T-helper 22 cell (primary cell): ENCODE results near the gene PGP.

ENCODE experiments used
- DNase-seq: peaks from one replicate; pipeline ENCODE4 v3.0.0-alpha.2; 2020; ENCODE audit warnings: low read depth

The PGP gene

GRCh38 chr16:2198283-2198682 lies 16.4 kb downstream of the PGP start:
- no peak for DNase-seq

- DNase-seq, result no peak
Measured at GRCh38 chr16:2197765-2198164, 16.9 kb downstream of the PGP start.

DNA sequence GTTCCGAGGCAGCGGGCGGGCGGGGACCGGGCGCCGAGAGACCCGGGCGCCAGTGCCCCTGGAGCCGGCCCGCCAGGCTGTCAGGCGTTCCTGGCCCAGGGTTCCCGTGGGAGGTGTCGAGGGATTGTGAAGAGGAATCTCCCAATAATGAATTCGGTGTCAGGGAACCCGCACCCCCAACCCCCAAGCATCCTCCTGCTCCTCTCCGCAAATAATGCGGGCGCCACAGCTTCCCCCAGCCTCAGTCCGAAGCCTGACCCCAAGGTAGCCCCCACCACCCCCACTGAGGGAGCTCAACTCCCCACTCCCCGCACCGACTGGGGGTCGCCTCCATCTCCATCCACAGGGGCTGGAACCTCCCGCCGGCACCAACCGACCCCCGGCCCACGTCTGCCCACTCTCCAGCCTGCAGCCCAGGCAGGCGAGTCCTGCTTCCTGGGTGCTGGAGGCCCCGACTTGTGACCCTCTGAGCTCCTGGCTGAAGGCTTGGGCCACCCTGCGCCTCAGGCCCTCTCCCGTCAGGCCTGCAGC lies 17.6 kb downstream of the PGP start:
- DNase-seq, result no peak

DNA sequence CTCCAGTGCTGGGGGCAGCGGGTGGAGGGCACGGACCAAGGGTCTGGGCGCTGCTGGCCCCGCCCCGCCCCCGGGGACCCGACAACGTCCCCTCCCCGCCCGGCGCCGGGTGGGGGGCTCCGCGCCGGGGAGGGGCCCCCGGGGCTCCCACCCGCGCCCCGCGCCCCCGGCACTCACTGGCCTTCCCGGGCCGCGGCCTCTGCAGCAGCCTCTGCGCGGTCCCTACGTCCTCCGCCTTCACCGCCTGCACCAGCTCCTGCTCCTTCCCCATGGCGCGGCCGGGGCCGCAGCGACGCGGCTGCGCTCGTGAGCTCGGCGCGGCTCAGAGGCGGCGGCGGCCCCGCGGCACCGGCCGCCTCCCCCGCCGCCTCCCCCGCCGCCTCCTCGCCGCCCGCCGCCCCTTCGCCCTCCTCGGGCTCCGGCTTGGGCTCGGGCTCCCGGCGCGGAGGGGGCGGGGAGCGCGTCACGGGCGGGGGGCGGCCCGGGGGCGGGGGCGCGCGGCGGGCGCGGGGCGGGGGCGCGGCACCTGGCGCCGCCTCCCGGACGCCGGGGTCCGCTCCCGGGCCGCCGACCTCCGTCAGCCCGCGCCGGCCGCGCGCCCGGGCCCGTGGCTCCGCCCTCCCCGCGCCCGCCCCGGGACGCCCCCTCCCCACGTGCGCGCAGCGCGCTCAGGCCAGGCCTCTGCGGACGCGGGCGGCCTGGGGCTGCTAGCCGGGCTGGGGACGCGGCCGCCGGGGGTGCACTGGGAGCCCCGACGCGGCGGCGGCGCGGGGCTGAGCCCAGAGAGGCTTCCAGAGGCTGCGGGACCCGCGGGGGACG lies 18.3 kb downstream of the PGP start, which contains the start of gene CASKIN1:
TSS of gene CASKIN1 (minus strand) at position 444 of the 819 bp plus-strand sequence. CDS start at position 271, 173 bp downstream.
- no peak for DNase-seq

- no peak for DNase-seq
Measured at GRCh38 chr16:2195322-2196161, 19.1 kb downstream of the PGP start.

DNA sequence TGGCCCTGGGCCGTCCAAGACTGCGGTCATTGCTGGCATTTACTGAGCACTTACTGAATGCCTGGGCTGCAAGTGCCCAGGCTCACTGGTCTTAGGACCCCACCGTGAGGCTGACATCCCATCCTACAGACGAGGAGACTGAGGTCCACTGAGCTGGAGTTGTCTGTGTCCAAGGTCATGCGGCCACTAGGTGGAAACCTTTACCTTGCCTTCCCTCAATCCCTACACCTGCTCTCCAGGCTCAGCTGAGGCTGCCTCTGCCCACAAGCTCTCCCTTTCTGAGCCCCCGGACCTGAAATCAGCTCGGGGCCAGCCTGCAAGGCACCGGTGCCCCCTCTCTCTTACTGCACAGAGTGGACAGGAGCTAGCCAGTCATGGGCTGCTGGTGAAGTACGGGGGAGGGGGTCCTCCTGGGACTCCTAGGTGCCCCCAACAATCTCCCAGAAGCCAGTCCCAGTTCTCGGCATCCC lies 19.8 kb downstream of the PGP start:
- peak; percentile 16 for DNase-seq

DNA sequence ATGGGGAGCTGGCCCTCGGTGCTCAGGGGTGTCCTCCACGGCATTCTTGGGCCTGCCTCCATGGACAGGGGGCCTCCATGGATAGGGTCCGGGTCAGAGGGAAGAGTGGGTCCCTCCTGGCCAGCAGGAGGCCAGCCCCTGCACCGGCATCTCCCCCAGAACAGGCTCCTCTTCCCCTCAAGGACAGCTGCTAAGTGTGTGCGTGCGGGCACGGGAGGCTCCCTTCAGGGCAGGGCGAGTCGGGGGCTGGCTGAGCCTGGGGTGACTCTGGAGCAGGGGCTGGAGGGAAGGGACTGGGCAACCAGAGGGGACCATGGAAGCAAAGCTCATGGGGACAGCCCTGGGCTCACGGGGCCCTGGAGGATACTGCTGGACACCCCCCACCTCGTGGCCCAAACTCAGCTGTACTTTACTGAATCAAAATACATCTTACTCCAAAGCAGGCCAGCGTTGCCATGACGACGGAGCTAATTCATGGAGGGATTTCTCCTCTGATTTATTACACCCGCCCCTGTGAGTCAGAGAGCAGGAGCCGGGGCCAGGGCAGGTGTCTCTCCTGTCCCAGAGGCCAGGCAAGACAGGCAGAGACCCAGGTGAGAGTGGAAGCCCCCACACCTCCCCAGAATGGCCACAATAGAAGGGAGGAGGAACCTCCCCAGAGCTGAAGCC lies 20.3 kb downstream of the PGP start:
- DNase-seq, result no peak

GRCh38 chr16:2191446-2191706 lies 23.3 kb downstream of the PGP start:
- DNase-seq, result no peak

DNA sequence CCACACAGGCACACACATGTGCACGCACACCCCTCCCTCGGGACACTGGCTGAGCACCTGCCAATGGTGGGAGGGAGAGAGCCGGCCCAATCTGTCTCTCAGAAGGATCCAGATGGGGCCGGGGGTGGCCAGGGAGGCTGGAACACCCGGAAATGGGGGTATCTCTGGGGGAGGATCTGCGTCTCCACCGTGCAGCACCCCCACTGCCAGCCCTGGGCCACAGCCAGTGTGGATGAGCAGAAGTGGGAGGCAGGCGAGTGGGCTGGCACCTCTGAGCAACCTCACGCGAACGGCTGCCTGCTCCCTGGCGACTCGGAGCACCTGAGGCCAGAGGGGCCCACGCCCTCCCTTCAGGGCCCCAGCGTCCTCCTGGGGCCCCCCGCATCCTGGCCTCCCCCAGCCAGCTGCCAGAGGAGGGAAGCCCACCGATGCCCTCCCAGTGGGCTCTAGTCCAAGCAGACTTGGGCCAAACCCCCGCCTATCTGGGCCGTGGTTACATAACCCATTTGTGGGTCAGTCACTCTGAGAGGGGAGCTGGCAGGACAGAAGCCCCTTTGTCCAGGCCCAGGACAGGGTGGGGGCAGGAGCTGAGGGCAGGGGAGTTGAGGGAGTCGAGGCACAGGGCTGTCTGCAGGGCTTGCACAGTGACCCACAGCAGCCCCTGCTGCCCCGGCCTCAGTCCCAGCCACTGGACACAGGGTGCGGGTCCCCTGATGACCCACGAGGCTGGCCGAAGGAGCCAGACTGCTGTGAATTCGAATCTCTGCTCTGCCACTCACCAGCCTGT lies 23.8 kb downstream of the PGP start:
- no peak for DNase-seq

- no peak for DNase-seq
Measured at GRCh38 chr16:2190002-2190658, 24.5 kb downstream of the PGP start.

- DNase-seq, result no peak
Measured at GRCh38 chr16:2189252-2189893, 25.3 kb downstream of the PGP start.

DNA sequence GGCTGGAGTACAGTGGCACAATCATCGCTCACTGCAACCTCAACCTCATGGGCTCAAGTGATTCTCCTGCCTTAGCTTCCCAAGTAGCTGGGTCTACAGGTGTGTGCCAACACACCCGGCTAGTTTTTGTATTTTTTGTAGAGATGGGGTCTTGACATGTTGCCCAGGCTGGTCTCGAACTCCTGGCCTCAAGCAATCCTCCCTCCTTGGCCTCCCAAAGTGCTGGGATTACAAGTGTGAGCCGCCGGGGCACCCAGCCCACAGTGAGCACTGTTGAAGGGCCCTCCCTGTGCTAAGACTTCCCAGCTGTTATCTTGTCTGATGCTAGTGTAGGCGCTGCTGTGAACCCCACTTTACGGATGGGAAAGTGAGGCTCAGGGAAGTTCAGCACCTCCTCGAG lies 26.2 kb downstream of the PGP start:
- no peak for DNase-seq

- no peak for DNase-seq
Measured at GRCh38 chr16:2187212-2187611, 27.4 kb downstream of the PGP start.

DNA sequence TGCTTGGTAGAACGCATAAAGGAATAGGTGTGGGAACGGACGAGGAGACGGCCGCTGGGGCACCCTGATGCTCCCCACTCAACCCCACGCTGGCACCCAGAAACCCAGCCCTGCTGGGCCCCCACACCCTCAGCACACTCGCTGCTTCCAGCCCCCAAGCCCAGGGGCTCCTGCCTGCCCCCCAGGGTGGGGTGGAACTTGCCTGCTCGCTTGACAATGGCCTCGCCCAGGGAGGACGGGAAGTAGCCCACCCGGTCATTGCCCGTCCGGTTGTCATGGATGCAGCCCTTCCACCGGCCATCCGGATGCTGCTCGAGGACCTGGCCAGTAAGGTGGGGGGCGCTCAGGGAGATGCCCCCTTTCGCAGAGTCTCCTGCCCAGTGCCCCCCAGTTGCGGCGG lies 28.1 kb downstream of the PGP start:
- DNase-seq, result no peak

- no peak for DNase-seq
Measured at GRCh38 chr16:2186064-2186463, 28.6 kb downstream of the PGP start.

GRCh38 chr16:2184962-2185361 lies 29.7 kb downstream of the PGP start:
- DNase-seq, result no peak

- DNase-seq, result no peak
Measured at GRCh38 chr16:2184346-2184745, 30.3 kb downstream of the PGP start.

GRCh38 chr16:2183671-2184070 lies 31.0 kb downstream of the PGP start:
- DNase-seq, result no peak

DNA sequence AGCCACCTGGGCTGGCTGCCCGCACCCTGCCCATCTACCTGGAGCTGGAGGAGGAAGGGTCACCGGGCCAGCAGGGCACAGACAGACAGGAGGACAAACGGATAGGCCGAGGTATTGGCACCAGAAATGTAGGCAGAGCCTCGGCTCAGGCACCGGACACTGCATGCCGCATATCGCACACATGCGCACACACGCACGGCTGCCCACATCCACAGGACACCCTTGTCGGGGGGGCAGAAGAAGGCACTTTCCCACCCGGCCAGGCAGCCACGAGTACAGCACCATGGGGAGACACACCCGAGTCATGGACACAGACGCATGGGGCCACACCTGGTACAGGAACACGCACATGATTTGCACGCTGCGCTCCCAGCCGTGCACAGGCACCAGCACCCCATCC lies 32.7 kb downstream of the PGP start:
- DNase-seq, result no peak
